Midbrain (tissue), 1 donor: ENCODE data around the gene TAS1R1.

ENCODE experiments used
- DNase-seq: peaks from one replicate; lab custom pipeline; 2025; lab: John Stamatoyannopoulos, UW

TAS1R1 gene

GRCh38 chr1:6554907-6555778 is at the start of gene TAS1R1:
TSS of gene TAS1R1 (plus strand) at chr1:6555307. CDS start at chr1:6555374, 67 bp downstream.
- DNase-seq, result no peak

- no peak for DNase-seq
Measured at GRCh38 chr1:6505367-6506209, 49.5 kb upstream of the TAS1R1 start.

GRCh38 chr1:6506210-6507036 is 48.7 kb upstream of the TAS1R1 start:
- no peak for DNase-seq

DNA sequence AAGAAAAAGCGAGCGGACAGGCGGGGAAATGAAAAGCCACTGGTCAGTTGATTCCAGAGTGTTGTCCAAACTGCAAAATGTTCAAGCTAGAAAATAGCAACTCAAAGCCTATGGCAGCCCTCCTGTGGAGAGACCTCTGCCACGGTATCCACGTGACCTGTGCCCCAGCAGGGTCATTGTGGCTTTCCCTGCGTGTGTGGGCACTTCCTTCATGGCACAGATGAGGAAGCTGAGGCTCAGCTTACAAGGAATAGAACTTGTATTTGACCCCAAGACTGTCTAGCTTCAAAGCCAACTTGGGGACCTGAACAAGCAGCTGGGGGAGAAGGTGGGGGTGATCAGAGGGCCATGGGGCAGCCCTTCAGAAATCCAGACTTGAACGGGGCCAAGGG is 48.1 kb upstream of the TAS1R1 start:
- peak; percentile 17 for DNase-seq

- peak; percentile 12 for DNase-seq
Measured at GRCh38 chr1:6507461-6507911, 47.6 kb upstream of the TAS1R1 start.

- no peak for DNase-seq
Measured at GRCh38 chr1:6508154-6508815, 46.8 kb upstream of the TAS1R1 start.

DNA sequence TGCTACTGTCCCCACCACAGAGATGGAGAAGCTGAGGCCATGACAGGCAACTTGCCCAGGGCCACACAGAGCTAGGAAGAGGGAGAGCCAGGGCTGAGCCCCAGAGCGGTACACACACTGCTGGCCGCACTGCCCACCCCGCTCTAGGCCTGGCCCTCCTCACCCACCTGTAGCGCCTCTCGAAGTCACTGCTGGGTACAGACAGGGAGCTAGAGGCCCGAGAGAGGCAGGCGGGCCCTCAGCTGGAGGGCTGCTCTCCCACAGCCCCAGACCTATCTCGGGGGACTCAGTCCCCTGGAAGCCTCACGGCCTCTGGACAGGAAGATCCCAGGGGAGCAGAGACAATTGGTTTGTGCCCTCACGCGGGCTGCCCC is 46.3 kb upstream of the TAS1R1 start:
- DNase-seq, result no peak

DNA sequence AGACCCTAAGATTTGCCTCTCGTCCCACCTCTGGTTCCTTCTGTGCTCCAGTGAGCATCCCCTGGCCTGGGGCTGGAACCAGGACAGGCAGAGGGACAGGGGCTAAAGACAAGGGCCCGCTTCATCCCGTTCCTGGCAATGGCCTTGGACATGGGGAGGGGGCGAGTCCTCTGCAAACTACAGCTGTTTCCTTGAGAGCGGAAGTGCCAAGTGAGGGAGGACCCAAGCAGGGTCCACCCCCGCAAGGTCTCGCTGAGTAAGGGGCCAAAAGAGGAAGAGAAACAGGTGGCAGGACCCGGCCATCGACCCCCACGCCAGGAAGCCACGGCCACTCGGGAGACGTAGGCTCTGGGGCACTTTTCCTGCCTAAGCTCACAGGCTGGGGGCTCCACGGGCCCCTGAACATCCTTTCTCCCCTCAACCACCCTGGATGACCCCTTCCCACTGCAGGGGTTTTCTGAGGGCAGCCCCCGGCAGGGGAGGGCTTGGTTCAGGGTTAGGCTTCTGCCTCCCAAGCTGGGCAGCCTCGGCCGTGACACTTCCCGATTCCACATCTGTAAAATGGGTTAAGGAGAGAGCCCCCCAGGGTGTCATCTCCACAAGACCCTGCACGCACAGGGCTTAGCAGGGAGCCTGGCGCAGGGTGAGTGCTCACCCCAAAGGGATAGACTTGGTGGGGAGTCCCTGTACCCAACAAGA is 45.7 kb upstream of the TAS1R1 start:
- no peak for DNase-seq

GRCh38 chr1:6509919-6510291 is 45.2 kb upstream of the TAS1R1 start:
- peak; percentile 5 for DNase-seq

GRCh38 chr1:6510493-6510892 is 44.6 kb upstream of the TAS1R1 start:
- DNase-seq, result no peak

- no peak for DNase-seq
Measured at GRCh38 chr1:6511056-6511455, 44.1 kb upstream of the TAS1R1 start.

GRCh38 chr1:6511561-6512244 is 43.4 kb upstream of the TAS1R1 start:
- DNase-seq, result no peak

- DNase-seq, result no peak
Measured at GRCh38 chr1:6512245-6512907, 42.7 kb upstream of the TAS1R1 start.

GRCh38 chr1:6512908-6513280 is 42.2 kb upstream of the TAS1R1 start:
- no peak for DNase-seq

GRCh38 chr1:6513320-6513801 is 41.7 kb upstream of the TAS1R1 start:
- no peak for DNase-seq

DNA sequence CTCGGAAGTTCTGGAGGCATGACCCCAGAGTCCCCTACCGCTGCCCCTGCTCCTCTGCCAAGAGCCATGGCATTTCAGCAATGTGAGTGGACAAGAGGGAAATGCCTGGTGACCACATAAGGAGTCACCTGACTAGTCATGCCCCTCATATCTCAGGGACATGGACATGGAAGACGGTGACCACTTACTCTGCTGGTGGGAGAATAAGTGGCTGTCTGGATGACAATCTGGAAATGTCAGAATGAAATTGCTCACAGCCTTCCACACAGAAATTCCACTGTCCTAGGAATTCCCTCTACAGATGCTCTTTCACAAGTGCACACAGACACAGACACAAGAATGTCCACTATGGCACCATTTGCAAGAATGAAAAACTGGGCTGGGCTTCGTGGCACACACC is 39.3 kb upstream of the TAS1R1 start:
- DNase-seq, result no peak

GRCh38 chr1:6517435-6517851 is 37.7 kb upstream of the TAS1R1 start:
- DNase-seq, result no peak

DNA sequence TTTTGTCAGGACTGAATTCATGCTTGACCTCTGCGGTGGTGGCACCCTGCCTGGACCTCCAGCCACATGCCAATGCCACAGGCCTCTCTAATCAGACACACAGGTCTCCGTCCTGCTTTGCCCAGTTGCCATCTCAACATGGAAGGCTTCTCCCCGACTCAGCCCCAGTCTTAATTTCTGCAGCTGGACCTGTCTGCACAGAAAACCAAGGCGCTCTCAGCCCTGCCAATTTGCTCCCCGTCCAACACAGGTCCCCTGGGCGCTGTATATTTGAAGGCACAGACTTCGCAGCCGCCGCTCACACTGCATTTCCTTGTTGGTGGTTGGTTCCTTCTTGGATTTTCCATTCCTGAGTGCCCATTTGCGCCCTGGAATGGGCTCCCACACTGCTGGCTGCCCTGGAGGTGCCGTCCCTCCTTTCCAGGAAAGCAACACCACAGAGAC is 35.6 kb upstream of the TAS1R1 start:
- DNase-seq, result no peak

GRCh38 chr1:6519935-6520671 is 35.0 kb upstream of the TAS1R1 start:
- DNase-seq, result peak; percentile 65
